GM20431 (cell line): ENCODE results near the gene NDUFB10.

Source experiments
- in situ Hi-C: fragments of 300-500 bp; cut with MseI, MboI; formaldehyde crosslinking; loops from one replicate; pipeline ENCODE4 v1.15.0; 2020; ENCODE audit warnings: low sequenced_read_pairs; ENCODE audit not compliant: unreplicated experiment

The NDUFB10 gene

DNA sequence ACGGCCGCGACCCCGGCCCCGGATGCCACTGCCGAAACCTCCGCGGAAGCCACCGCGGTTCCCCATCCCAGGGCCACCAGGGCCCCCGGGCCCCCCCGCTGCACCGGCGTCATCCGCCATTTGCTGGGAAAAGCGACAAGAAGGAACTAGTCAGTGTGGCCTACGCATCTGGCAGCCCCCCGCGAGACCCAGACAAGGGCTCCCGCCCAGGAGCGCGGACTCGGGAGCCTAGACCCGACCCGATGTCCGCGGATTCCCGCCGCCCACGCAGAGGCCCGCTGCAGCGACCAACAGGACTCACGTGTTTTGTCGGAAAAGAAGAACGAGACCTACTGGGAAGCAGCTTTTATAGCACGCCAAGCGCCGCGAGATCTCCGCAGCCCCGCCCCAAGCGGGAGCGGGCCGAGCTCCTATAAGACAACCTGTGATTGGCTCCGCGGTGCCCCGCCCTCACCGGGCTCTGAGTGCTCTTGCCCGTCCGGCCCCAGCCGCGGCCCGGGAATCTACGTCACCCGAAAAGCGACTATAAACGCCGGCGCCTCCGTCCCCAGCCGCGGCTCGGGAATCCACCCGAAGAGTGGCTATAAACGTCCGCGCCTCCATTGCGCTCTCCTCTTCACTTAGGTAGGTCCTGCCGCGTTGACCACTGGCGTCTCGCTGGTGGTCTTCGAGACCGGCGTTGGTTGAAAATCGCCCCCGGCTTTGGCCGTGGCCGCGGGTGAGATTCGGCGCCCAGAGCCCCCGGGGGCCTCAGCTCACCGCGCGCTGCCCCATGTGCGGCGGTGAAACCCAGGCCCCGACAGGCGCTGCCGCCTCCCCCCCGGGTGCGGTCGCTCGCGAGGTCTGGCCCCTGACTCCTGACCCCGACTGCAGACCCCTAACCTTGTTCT is 5.4 kb downstream of the NDUFB10 start, which contains the start of gene RPS2:
Gene RPS2 (minus strand): TSS at position 321 of the 890 bp plus-strand sequence. CDS start 201 bp downstream, at position 120.
- in situ Hi-C loops: no loop called here

DNA sequence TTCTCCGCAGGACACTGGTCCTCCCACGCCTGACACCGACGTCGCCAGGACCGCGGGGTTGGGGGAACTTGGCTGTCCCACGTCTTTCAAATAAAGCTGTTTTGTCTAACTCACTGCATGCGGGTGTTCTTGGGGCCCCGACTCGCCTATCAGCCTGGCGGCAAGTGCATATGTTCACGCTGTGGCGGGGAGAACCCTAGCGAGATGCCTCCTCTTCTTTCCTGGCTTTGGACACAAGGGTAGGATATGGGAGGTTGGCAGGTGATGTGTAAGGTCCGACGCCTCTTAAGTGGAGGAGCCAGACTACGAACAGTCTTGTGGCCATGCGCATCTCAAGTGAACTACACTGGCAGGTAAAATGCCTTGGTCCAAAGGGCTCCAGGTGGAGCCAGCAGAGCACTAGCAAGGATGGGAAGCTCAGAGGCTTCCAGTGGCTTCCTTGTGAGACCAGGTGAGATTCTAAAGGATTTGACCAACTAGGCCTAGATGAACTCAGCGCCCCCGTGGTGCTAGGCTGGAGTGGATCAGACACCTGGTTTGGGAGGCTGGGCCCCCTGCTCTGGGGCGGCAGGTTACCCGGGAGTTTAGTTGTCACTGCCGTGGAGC is 6.2 kb downstream of the NDUFB10 start:
- in situ Hi-C loops: no loop called here

DNA sequence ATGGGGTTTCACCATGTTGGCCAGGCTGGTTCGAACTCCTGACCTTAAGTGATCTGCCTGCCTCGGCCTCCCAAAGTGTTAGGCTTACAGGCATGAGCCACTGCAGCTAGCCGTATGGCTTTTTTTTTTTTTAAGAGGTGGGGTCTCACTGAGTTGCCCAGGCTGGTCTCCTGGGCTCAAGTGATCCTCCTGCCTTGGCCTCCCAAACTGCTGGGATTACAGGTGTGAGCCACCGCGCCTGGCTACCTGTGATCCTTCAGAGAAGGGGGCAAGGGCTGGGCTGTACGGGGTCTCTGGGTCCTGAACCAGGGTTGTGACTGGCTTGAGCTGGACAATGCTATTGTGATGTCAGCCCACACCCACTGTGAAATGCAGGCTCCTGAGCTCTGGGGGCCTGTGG is 7.1 kb downstream of the NDUFB10 start, which contains the start of gene RNF151:
Gene RNF151 (plus strand): TSS at position 397 of the 400 bp plus-strand sequence. CDS start 26 bp downstream, outside the sequence.
- in situ Hi-C loops: no loop called here

DNA sequence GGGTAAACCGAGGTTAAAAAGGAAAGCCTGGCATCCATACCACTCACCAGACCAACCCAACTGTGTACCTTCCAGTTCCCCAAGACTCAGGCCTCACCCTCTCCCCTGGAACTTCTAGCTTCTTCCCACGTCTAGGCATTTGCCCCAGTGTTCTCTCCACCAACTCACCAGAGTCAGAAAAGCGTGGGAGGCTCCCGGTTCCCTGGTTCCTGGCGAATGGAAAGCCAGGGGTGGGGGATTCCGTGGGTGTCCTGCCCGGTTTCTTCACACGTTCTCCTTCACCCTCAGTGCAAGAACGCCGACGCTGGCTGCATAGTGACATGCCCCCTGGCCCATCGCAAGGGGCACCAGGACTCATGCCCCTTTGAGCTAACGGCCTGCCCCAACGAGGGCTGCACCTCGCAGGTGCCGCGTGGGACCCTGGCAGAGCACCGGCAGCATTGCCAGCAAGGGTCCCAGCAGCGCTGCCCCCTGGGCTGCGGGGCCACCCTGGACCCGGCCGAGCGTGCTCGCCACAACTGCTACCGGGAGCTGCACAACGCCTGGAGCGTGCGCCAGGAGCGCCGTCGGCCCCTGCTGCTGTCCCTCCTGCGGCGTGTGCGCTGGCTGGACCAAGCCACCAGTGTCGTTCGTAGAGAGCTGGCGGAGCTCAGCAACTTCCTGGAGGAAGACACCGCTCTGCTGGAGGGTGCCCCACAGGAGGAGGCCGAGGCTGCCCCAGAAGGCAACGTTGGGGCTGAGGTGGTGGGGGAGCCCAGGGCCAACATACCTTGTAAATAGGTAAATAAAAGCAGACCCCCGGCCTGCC is 9.0 kb downstream of the NDUFB10 start:
- in situ Hi-C loops: no loop called here

DNA sequence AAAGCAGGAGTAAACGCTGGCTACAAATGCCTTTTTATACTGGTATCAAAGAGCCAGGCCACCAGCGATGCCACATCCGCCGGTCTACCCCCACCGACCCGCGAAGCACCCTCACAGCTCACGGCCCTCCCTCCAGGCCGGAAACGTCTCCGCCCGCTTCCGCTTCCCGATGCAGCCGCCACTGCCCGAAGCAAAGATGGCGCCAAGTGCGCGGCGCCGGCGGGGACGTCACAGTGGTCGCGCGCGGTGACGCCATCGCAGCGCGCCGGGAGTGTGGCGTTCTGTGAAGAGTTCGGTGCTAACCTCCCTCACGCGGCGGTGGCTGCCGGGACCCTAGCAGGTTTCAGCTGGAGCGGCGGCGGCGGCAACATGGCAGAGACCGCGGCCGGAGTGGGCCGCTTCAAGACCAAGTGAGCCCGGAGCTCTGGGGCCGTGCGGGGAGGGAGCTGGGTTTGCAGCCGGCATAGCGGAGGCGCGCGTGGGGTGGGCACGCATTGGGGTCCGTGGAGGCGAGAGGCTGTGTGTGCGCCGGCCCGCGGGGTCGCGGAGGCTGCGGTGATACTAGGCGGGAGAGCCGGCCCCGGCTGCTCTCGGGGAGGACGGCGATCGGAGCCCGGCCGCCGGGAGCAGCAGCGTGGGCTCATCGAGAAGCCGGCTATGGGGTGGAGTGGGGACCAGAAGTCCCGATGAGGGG is 12.6 kb downstream of the NDUFB10 start, which contains the start of gene TBL3:
Gene TBL3 (plus strand): TSS at position 258 of the 694 bp plus-strand sequence. CDS start 112 bp downstream, at position 370.
- in situ Hi-C loops: no loop called here

DNA sequence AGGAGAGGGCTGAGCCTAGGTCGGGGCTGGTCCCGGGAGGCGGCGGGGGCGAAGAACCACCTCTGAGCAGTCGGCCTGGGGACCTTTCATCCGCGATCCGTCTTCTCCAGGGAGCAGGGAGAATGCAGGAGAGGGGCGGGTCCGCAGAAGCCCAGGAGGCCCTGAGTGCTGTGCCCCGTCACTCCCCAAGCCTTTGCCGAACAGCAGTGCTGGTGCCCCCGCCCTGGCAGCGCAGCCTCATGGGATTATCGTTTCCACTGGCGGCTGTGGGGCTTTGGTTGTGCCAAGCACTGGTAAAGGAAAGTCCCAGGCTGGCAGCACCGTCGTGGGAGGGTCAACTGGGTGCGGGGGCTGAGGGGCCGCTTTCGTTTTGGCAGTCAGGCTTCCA is 13.1 kb downstream of the NDUFB10 start:
- in situ Hi-C loops: no loop called here

DNA sequence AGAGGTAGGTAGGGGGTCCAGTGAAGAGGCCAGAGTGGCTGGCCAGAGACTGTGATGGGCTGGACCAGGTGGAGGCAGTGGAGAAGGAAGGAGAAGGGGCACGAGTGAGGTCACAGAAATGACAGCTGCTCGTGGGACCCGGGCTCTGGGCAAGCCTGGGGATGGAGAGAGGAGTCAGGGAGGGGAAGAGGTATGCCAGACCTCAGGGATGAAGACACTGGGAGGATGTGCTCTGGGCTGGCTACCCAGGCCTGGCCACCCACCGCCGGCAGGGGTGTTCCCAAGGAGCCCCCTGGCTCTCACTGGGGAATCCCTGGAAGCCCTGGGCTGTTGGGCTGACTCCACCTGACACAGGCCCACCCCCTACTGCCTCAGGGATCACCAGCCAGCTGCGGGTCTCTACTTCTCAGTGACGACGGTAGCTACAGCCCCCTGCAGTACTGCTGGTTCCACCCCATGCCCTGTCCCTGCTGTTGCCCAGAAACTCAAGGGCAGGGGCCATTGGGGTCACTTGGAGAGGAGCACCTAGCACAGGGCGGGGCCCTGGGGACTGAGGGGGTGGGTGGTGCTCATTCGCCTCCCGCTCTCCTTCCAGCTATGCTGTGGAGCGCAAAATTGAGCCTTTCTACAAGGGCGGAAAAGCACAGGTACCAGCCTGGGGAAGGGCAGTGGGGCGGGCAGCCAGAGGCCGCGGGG is 14.3 kb downstream of the NDUFB10 start:
- in situ Hi-C loops: no loop called here

DNA sequence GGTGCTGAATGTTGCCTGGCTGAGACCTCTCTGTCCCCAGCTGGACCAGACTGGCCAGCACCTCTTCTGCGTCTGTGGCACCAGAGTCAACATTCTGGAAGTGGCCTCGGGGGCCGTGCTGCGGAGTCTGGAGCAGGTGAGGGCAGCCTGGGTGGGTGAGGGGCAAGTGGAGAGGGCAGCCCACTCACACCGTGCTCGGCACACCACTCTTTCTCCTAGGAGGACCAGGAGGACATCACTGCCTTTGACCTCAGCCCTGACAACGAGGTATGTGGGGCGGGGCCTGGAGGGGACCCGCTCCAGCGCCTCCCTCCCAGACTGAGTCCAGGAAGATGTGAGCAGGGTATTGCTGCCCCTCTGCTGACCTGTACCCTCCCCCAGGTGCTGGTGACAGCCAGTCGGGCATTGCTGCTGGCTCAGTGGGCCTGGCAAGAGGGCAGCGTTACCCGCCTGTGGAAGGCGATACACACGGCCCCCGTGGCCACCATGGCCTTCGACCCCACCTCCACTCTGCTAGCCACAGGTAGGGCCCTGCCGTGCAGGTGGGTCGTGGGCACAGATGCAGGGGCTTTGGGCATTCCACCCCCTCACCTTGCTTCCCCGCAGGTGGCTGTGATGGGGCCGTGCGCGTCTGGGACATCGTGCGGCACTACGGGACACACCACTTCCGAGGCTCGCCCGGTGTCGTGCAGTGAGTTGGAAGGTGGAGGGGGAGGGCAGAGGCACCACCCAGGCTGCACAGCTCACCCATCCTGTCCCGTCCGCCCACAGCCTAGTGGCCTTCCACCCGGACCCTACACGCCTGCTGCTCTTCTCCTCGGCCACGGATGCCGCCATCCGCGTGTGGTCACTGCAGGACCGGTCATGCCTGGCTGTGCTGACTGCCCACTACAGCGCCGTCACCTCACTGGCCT is 15.1 kb downstream of the NDUFB10 start:
- in situ Hi-C loops: no loop called here

DNA sequence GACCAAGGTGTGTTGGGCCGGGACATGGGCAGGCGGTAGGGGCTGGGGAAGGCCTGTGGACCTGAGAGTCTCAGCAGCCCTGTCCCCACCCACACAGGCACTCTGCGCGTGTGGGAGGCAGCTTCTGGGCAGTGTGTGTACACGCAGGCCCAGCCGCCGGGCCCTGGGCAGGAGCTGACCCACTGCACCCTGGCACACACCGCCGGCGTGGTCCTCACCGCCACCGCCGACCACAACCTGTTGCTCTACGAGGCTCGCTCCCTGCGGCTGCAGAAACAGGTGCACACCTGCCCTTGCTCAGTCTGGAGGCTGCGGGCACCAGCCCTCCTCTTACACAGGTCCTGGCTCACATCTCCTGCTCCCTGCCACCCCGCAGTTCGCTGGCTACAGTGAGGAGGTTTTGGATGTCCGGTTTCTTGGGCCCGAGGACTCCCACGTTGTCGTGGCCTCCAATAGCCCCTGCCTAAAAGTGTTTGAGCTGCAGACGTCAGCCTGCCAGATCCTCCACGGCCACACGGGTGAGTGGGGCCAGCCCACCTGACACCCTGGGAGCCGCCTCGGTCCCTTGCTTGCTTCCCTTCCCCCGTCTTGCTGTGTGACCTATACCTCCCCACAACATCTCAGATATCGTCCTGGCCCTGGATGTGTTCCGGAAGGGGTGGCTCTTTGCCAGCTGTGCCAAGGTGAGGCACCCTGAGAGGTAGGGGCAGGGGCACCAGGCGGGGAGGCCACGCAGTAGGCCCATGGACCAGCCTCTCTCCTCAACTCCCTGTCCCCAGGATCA is 16.3 kb downstream of the NDUFB10 start:
- in situ Hi-C loops: no loop called here

DNA sequence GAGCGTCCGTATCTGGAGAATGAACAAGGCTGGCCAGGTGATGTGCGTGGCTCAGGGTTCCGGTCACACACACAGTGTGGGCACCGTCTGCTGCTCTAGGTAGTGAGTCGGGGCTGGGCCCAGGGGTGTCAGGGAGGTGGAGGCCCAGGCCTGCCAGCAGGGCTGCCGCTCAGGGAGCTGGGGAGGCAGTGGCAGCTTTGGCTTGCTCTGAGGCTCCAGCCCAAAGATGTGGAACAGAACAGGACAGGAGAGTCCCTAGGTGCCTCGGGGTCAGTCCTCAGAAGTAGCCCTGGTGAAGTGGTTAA is 16.8 kb downstream of the NDUFB10 start:
- in situ Hi-C loops: no loop called here

DNA sequence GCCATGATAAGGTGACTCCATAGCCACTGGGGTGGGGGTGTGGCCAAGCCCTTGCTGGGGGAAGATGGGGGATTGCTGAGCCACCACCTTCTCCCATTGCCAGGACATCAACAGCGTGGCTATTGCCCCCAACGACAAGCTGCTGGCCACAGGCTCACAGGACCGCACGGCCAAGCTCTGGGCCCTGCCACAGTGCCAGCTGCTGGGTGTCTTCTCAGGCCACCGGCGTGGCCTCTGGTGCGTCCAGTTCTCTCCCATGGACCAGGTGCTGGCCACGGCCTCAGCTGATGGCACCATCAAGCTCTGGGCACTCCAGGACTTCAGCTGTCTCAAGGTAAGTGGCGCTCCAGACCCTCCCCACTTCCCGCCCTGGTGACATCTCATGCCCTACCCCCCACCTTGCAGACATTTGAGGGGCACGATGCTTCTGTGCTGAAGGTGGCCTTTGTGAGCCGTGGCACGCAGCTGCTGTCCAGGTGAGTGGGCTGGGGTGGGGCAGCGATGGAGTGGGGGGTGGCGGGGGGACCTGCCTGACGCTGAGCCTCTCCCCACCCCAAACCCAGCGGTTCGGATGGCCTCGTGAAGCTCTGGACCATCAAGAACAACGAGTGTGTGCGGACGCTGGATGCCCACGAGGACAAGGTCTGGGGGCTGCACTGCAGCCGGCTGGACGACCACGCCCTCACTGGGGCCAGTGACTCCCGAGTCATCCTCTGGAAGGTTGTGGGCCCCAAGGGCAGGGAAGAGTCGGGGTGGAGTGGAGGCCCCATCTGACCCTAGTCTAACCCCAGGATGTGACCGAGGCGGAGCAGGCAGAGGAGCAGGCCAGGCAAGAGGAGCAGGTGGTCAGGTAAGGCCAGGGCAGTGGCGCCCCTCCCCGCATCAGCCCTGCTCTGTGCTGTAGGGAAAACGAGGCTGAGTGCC is 17.9 kb downstream of the NDUFB10 start:
- in situ Hi-C loops: no loop called here

DNA sequence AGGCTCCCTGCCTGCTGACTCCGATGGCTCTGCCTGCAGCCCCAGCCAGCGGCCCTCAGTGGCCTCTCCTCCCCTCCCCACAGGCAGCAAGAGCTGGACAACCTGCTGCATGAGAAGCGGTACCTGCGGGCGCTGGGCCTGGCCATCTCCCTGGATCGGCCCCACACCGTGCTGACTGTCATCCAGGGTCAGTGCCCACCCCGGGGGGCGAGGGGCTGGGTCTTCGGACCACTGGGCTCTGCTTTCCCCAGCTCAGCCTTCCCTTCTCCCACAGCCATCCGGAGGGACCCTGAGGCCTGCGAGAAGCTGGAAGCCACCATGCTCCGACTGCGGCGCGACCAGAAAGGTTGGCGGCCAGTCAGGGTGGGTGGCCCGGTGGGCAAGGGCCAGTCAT is 18.5 kb downstream of the NDUFB10 start:
- in situ Hi-C loops: no loop called here

DNA sequence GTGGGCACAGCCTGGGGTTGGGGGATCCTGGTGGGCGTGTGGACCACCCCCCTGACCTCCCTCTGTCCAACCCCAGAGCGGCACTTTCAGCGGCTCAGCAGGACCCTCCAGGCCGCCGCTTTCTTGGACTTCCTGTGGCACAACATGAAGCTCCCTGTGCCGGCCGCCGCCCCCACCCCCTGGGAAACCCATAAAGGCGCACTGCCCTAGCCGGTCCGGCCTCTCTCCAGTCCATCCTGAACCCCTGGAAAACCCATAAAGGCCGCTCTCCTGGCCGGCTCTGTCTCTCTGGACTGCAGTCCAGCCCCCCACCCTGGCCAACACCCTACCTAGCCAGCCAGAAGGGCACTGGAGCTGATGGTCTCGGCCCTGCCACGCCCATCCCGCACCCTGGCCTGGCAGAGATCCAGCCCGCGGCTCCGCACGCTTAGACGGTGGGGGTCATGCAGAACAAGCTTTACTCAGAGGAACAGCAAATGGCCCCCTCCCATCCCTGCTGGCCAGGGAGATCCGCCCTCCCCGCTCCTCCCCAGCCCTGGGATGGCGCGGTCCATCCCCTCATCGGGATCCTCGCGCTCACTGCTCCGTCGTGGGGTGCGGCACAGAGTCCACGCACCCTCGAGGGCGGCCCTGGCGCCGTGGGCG is 19.3 kb downstream of the NDUFB10 start:
- in situ Hi-C loops: no loop called here

DNA sequence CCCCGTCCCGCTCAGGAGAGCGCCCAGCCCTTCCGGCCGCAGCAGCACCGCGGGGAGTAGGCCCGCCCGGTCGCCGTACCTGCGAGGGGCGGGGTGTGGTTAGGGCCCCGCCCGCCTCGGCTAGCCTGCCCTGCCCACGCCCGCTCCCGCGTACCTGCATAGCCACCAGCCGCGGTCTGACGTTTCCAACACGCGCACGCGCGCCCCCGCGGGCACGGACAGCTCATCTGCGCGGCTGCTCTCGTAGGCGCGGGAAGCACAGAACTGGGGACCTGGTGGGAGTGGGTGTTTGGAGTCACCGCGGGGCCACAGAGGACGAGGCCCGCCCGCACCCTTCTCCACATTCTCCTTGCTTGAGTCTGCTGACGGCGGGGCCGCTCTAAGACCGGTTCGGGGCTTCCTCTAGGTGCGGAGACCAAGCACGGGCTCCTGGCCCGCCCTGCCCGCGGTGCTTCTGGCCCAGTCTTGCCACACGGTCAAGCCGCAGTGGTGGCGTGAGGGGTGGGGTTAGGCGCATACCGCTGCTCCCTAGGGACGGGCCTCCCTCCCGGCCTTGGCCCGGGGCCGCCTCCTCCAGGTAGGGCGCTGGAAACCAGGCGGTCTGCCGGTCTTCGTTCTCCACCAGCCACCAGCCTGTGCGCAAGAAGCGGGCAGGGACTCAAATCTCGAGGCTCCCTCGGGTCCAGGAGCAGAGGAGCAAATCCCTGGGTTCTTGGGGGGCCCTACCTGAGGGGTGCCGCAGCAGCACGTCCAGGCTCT is 20.1 kb downstream of the NDUFB10 start:
- in situ Hi-C loops: no loop called here

DNA sequence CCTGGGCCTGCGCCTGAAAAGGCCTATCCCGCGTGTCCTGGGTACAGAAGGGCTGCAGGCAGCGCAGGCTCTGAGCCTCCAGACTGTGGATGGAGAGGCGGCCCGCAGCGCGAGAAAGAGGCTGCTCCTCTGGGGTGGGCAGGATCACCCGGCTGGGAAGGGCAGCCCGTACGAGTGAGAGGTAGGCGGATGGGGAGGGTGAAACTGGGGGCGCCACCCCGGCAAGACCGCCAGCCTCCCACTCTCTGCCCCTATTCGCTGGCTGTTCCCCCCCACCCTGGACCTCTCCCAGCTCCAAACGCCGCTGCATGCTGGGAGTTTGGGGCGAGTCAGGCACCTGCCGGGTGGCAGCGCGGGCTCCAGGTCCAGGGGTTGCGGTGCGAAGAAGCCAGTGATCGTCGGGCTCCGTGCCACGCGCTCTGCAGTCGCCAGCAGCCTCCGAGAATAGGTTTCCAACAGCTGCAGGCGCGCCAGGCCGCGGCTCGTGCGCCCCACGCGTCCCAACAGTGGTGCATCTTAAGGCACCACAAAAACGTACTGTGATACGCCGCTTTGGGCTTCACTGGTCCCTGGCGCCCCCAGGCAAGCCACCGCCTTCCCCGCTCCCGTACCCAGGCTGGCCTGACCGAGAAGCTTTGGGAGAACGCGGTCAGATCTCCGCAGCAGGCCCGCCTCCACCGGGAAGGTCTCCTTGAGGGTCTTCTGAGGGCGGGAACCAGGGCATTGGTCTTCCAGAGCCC is 20.9 kb downstream of the NDUFB10 start:
- in situ Hi-C loops: no loop called here
